SKM-1 treated with dmso at 0.1 percent for 144 hours (cell line): ENCODE measurements around the gene CD2AP.
"Not testable (repeated sequence)": the region's sequence is repeated elsewhere in the genome, so short reads cannot be mapped to it uniquely, and the experiment has no call there.

Experiments used
- DNase-seq: peaks from one replicate; lab custom pipeline; 2025; ENCODE audit not compliant: unreplicated experiment; lab: John Stamatoyannopoulos, UW

The CD2AP gene, protein sequence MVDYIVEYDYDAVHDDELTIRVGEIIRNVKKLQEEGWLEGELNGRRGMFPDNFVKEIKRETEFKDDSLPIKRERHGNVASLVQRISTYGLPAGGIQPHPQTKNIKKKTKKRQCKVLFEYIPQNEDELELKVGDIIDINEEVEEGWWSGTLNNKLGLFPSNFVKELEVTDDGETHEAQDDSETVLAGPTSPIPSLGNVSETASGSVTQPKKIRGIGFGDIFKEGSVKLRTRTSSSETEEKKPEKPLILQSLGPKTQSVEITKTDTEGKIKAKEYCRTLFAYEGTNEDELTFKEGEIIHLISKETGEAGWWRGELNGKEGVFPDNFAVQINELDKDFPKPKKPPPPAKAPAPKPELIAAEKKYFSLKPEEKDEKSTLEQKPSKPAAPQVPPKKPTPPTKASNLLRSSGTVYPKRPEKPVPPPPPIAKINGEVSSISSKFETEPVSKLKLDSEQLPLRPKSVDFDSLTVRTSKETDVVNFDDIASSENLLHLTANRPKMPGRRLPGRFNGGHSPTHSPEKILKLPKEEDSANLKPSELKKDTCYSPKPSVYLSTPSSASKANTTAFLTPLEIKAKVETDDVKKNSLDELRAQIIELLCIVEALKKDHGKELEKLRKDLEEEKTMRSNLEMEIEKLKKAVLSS

DNA sequence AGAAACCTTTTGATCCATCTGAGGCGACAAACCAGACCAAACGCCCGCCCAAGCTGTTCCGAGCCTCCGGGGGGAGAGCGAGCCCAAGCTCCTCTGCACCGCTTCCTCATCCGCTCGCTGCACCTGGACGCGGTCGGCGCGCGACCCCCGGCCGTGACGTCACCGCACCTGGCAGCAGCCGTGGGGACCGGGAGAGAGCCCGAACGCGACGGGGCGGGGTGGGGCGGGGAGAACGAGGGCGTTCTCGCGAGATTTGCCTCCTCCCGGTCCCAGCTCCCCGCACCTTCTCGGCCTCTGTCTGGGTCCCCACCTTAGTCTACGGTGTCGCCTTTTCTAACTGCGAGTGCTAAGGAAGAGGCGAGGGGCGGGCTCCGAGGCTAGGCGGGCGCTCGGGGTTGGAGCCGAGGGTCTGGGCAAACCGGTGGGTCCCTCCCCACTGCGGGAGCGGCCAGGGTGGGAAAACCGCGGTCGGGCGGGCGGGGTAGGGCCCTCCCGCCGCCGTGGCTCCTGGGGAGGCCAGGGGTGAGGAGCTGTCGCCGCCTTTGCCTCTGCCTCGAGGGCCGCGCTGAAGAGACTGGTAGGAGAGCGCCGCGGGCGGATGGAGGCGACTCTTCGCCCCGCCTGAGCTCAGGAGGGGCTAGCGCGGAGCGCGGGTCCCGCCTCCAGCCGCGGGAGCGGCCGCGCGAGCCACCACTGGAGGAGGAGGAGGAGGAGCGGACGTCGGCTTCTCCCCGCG lies at the start of gene CD2AP:
TSS of gene CD2AP (plus strand) at position 293 of the 736 bp plus-strand sequence. CDS start 456 bp downstream, outside the sequence.
- DNase-seq = peak; percentile 81

GRCh38 chr6:47428288-47428687 lies 49.3 kb upstream of the CD2AP start:
- DNase-seq = no peak

DNA sequence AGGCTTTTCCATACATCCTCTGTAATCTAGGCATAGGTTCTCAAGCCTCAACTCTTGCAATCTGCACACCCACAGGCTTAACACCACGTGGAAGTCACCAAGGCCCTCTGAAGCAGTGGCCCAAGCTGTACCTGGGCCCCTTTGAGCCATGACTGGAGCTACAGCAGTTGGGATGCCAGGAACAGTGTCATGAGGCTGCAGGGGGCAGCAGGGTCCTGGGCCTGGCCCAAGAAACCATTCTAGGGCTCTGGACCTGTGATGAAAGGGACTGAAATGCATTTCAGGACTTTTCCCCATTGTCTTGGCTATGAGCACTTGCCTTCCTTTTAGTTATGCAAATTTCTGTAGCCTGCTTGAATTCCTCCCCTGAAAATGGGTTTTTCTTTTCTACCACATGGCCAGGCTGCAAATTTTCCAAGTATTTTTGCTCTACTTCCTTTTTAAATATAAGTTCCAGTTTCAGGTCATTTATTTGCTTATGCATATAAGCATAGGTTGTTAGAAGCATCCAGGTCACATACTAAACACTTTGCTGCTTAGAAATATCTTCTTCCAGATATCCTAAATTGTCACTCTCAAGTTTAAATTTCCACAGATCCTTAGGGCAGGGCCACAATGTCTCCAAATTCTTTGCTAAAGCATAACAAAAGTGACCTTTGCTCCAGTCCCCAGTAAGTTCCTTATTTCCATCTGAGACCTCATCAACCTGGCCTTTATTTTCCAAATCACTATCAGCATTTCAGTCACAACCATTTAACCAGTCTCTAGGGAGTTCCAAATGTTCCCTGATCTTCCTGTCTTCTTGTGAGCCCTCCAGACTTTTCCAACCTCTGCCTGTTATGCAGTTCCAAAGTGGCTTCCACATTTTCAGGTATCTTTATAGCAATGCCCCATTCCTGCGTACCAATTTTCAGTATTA lies 48.6 kb upstream of the CD2AP start:
- no peak for DNase-seq

DNA sequence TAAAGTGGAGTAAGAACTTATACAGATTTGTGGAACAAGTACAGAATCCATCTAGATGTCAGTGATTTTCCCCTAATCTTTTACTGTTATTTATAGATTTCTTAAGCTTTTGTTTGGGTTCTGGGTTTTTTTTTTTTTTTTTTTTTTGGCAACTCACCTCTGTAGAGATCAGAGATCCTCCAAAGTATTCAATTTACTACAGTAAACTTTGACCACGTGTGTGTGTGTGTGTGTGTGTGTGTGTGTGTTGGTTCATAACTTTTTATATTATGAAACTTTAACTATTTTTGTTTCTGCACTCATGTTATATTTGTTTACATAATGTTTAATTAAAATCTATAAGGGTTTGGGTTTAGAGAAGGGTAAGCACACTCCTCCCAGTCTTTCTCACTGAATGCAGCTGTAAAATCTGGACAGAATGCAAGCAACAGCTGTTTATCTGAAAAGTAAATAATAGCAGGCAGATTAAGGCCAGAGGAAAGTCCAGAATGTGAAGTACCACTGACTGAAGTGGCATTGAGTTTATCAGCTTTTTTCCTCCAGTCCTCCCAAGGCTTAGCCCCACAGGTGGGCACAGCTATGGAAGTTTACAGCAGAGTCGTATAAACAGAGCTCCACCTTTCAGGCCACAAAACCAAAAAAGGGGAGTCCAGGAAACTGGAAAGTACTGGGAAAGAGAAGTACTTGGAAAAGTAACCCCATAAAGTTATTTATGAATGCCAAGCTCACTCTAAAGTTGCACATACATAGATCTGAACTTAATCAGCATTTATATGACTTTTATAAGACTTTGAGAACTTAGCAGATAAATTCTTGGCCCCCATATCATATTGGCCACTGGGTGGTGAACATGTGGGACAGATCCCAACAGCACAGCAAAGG lies 43.0 kb upstream of the CD2AP start:
- DNase-seq = no peak

GRCh38 chr6:47435254-47435612 lies 42.4 kb upstream of the CD2AP start:
- DNase-seq = no peak

DNA sequence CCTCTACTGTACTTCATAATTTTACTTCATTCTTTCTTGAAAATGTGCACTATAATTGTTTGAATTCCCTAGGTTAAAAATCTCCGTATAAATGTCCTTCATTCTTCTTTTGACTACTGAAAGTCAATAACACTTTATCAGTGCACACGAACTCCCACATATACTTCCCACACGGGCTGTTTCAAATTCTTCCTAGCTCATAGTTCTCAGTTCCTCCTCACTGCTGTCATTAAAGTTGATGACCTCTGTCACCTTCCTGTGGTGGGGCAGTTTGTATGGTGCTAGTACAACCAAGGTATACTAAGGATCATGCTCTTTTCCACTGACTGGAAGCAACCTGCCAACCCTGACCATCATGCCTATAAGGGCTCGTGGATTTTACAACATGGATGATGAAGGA lies 40.0 kb upstream of the CD2AP start:
- peak; percentile 44 for DNase-seq

DNA sequence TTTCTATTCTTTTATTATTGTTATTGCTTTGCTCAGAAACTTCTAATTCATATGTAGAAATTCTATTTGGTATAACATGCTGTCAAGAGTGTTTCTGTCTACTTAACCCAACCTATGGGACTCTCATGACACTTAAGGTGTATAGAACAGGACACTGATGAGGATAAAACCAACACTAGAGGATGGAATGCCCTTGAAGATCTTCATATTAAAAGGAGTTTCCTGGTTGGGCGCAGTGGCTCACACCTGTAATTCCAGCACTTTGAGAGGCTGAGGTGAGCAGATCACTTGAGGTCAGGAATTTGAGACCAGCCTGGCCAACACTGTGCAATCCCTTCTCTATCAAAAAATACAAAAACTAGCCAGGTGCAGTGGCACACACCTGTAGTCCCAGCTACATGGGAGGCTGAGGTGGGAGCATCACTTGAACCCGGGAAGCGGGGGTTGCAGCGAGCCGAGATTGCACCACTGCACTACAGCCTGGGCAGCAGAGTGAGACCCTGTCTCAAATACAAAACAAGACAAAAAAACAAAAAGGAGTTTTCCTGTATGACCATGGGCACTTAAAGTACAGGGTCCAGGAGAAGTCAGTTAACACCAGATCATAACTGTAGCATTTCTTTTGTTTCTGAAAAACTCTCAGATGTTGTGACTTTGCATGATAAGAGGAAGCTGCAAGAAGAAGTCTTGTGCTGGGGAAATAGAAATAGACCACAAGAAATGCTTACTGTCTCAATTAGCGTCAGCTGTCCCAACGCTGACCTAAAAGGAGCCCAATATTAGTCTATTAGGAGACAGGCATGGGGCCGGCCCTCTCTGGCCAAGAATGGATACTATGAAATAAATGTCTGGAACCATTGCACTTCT lies 38.9 kb upstream of the CD2AP start:
- peak; percentile 67 for DNase-seq

DNA sequence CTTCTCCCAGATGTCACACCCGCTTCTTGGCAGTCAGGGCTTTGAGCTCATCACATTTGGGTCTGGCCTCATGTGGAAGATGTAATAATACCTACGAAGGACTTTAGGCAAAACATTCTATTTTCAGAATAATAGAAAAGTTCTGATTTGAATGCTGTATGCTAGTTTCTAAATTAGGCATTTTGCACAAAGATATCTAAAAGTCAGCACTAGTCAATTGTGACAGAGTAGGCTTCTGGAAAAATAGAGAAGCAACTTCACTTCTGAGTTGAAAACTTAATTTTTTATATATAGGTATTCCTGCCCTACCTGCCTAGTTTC lies 38.3 kb upstream of the CD2AP start:
- DNase-seq = no peak

GRCh38 chr6:47440719-47441118 lies 36.9 kb upstream of the CD2AP start:
- no peak for DNase-seq

DNA sequence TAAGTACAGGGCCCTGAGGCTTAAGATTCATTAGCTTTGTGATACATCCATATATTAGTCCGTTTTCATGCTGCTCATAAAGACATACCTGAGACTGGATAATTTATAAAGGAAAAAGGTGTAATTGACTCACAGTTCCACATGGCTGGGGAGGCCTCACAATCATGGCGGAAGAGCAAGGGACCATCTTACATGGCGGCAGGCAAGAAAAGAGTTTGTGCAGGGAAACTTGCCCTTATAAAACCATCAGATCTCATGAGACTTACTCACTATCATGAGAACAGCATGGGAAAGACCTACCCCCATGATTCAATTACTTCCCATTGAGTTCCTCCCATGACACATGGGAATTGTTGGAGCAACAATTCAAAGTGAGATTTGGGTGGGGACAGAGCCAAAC lies 32.6 kb upstream of the CD2AP start:
- not testable (repeated sequence) for DNase-seq

GRCh38 chr6:47446669-47447330 lies 30.8 kb upstream of the CD2AP start:
- DNase-seq = no peak

DNA sequence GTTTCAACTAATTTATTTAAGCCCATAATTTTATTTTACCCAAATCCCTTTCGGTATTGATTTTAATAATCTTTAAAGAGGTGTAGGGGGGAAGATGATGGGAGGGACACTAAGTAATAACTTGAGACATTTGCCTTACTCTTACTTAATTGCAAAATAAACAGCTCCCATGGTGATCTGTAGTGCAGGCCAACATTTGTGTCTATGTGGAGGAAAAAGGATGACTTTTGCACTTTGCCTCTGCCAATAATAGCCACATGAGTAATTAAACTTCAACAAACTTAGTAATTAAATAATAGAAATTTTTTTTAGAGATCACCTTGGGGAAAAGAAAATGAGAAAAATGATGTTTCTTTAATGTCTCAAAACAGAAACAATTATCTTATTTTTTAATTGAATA lies 29.9 kb upstream of the CD2AP start:
- DNase-seq = no peak

- DNase-seq = no peak
Measured at GRCh38 chr6:47451162-47451561, 26.4 kb upstream of the CD2AP start.

GRCh38 chr6:47452899-47453298 lies 24.7 kb upstream of the CD2AP start:
- no peak for DNase-seq

DNA sequence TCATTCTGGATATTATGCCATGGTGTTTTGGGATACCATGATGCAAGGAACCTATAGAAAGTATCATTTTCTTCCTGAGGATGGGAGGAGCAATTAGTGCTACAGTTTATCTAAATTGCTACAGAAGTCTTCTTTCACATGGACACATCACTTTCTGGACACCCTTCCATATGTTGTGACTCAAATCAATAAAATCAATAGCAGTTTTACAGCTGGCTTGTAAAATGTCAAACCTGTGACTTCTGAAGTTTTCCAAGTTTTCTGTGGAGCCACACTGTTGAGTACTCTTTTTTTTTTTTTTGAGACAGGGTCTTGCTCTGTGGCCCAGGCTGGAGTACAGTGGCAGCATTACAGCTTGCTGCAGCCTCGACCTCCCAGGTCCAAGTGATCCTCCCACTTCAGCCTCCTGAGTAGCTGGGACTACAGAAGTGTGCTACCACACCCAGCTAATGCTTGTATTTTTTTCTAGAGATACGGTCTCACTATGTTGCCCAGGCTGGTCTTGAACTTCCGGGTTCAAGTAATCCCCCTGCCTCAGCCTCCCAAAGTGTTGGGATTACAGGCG lies 24.1 kb upstream of the CD2AP start:
- no peak for DNase-seq

DNA sequence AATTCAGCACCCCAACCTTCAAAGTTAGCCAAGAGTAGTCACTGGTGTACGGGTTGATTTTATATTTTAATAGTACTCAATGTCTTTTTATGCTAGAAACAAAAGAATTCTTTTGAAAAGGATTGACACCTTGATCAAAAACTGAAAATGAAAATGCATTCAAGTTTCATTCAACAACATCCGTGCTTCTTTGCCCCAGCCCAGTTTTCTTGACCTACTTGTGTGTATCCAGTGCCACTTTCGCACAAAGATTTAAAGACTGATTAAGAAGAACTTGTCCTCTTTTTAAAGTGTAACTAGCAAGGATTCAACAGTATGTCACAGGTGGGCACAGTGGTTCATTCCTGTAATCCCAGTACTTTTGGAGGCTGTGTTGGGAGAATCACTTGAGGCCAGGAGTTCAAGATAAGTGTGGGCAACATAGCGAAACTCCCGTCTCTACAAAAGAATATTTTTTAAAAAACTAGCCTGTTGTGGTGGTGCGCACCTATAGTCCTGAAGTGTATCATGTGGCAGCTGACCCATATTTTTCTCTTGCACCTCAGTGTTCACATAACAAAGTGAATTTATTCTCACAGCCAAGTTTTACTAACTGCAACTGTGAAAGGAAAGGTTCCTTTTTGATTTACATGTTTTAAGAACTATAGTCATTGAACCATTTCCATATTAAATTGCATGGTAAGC lies 22.7 kb upstream of the CD2AP start:
- no peak for DNase-seq

DNA sequence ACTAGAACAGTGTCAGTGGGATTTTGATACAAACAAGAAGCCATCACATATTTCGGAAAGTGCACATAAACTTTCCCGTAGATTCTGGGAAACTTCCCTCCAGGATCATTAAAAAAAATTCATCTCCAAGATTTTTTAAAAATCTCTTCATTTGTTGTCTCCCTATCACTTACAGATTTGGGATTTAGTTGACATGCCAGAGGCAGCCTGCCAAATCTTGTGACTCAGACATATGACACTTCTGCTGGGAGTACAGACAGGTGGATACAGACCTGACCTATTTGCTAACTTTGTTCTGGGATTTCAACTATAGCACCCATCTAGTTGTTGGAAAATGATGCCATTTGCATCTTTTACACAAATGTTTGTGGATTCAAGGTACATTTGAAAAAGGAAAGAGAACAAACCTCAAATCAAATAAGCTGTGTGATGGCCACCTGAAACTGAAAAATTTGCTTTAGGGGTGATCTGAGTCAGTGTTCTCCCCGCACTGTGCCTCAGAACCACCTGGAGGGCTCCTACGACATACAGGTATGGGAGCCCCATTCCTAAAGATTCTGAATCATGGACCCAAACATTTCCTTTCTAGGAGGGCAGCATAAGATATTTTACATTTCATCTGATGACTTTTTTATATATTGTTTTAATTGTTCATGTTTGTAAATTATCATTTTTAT lies 21.9 kb upstream of the CD2AP start:
- DNase-seq = no peak
